ENCODE data around the gene ARID1B. TPM values are rescaled to one million over a fixed set of nuclear protein-coding genes. Genes with fewer than 3 reads are reported as not detected.

The ARID1B gene
- total RNA-seq, 1 experiment from 2014 or later = 91.7 TPM

DNA sequence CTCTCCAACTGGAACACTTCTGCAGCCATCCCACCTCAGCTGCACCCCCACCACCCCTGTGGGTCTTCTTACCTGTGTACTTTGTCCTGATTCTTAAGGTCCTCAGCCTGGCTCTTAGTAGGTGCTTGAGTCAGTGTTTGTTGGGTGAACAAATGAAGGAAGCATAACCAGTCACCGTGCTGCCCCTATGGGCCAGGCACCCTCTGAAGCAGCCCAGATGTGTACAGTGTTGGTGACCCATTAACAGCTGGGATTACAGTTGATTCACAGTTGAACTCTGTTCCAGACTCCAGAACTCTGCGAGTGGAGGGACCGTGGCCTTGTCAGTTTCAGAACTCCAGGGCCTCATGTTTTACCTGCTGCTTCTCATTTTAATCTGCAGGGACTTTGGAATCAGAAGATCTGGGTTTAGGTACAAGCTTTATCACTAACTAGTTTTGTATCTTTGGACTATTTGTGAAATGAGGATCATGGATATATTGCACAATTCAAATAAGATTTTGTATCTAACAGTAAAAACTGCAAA lies 342.4 kb downstream of the ARID1B start:
- in situ Hi-C loops (cut with HindIII; ENCODE audit: low pct_unique_long_range_greater_than_20kb, low sequenced_read_pairs) = no loop called here
- Histone ChIP-seq H3K4me3 (ENCODE audit: low read depth in 2 of 2, low read length in 2 of 2) (no peak overlapping the region), H3K27ac (ENCODE audit: low read length) (no peak overlapping the region), H3K36me3 (ENCODE audit: control insufficient read depth, insufficient read depth, low read length) (no peaks in the 10 kb centered on the region), H3K9me3 (ENCODE audit: control insufficient read depth, insufficient read depth, low read depth, low read length) (no peaks in the 10 kb centered on the region), H3K4me1 (ENCODE audit: control insufficient read depth, insufficient read depth, low read length) (0 out of 2 replicates have a peak, but pooled peaks cover 3% of the 10 kb centered on the region), H3K27me3 (ENCODE audit: control insufficient read depth, insufficient read depth, low read length) (no peaks in the 10 kb centered on the region)
- intact Hi-C loops (cut with micrococcal nuclease; ENCODE audit: unreplicated experiment) = no loop called here
- ATAC-seq (no peak), DNase-seq (ENCODE audit: low read depth, low spot score) (no peak)
- no TSS peak for BruUV-seq (replicated peaks)
- CTCF ChIA-PET = no interaction called here
- TF ChIP-seq, protein P1, sequence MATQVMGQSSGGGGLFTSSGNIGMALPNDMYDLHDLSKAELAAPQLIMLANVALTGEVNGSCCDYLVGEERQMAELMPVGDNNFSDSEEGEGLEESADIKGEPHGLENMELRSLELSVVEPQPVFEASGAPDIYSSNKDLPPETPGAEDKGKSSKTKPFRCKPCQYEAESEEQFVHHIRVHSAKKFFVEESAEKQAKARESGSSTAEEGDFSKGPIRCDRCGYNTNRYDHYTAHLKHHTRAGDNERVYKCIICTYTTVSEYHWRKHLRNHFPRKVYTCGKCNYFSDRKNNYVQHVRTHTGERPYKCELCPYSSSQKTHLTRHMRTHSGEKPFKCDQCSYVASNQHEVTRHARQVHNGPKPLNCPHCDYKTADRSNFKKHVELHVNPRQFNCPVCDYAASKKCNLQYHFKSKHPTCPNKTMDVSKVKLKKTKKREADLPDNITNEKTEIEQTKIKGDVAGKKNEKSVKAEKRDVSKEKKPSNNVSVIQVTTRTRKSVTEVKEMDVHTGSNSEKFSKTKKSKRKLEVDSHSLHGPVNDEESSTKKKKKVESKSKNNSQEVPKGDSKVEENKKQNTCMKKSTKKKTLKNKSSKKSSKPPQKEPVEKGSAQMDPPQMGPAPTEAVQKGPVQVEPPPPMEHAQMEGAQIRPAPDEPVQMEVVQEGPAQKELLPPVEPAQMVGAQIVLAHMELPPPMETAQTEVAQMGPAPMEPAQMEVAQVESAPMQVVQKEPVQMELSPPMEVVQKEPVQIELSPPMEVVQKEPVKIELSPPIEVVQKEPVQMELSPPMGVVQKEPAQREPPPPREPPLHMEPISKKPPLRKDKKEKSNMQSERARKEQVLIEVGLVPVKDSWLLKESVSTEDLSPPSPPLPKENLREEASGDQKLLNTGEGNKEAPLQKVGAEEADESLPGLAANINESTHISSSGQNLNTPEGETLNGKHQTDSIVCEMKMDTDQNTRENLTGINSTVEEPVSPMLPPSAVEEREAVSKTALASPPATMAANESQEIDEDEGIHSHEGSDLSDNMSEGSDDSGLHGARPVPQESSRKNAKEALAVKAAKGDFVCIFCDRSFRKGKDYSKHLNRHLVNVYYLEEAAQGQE (IDR thresholded peaks at IDR 0.05; ENCODE audit: insufficient read depth in 1 of 2, low read depth in 2 of 2, low read length in 1 of 2) = no peak
- TF ChIP-seq SIN3A (IDR thresholded peaks at IDR 0.05; ENCODE audit: borderline replicate concordance, insufficient read depth, low read depth, low read length) (no peak), TCF7L2 (IDR thresholded peaks at IDR 0.05; ENCODE audit: low read depth, low read length) (no peak), POLR2AphosphoS5 (IDR thresholded peaks at IDR 0.05; ENCODE audit: low read depth, low read length) (no peak)
- TF ChIP-seq, protein P2, sequence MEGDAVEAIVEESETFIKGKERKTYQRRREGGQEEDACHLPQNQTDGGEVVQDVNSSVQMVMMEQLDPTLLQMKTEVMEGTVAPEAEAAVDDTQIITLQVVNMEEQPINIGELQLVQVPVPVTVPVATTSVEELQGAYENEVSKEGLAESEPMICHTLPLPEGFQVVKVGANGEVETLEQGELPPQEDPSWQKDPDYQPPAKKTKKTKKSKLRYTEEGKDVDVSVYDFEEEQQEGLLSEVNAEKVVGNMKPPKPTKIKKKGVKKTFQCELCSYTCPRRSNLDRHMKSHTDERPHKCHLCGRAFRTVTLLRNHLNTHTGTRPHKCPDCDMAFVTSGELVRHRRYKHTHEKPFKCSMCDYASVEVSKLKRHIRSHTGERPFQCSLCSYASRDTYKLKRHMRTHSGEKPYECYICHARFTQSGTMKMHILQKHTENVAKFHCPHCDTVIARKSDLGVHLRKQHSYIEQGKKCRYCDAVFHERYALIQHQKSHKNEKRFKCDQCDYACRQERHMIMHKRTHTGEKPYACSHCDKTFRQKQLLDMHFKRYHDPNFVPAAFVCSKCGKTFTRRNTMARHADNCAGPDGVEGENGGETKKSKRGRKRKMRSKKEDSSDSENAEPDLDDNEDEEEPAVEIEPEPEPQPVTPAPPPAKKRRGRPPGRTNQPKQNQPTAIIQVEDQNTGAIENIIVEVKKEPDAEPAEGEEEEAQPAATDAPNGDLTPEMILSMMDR (IDR thresholded peaks at IDR 0.05) = no peak
- POLR2A ChIA-PET = no interaction called here

GRCh38 chr6:157120534-157121232 lies 343.5 kb downstream of the ARID1B start:
- TF ChIP-seq, protein P2 (IDR thresholded peaks at IDR 0.05) = no peak
- no peak for TF ChIP-seq POLR2AphosphoS5 (IDR thresholded peaks at IDR 0.05; ENCODE audit: low read depth, low read length)
- TF ChIP-seq SIN3A (IDR thresholded peaks at IDR 0.05; ENCODE audit: borderline replicate concordance, insufficient read depth, low read depth, low read length) = no peak
- TF ChIP-seq, protein P1 (IDR thresholded peaks at IDR 0.05; ENCODE audit: insufficient read depth in 1 of 2, low read depth in 2 of 2, low read length in 1 of 2) = no peak
- TF ChIP-seq TCF7L2 (IDR thresholded peaks at IDR 0.05; ENCODE audit: low read depth, low read length) = no peak
- ATAC-seq (no peak), DNase-seq (ENCODE audit: low read depth, low spot score) (no peak)
- BruUV-seq (replicated peaks) = no TSS peak
- intact Hi-C loops (cut with micrococcal nuclease; ENCODE audit: unreplicated experiment) = no loop called here
- Histone ChIP-seq H3K27me3 (ENCODE audit: control insufficient read depth, insufficient read depth, low read length) (no peaks in the 10 kb centered on the region), H3K36me3 (ENCODE audit: control insufficient read depth, insufficient read depth, low read length) (no peaks in the 10 kb centered on the region), H3K4me1 (ENCODE audit: control insufficient read depth, insufficient read depth, low read length) (no peaks in the 10 kb centered on the region), H3K4me3 (ENCODE audit: low read depth in 2 of 2, low read length in 2 of 2) (no peak overlapping the region), H3K27ac (ENCODE audit: low read length) (no peak overlapping the region), H3K9me3 (ENCODE audit: control insufficient read depth, insufficient read depth, low read depth, low read length) (no peaks in the 10 kb centered on the region)
- ChIA-PET POLR2A (no interaction called here), CTCF (no interaction called here)
- in situ Hi-C loops (cut with HindIII; ENCODE audit: low pct_unique_long_range_greater_than_20kb, low sequenced_read_pairs) = no loop called here
